Tibial nerve (tissue), 4 donors: ENCODE measurements around the gene LYRM4.

Experiments
- CTCF ChIP-seq, 5 experiments: fragments of 200-600 bp in 3 of 5; fragments of 450-650 bp in 2 of 5; sonication (generic) in 3 of 5; IDR thresholded peaks; one replicate each; pipeline ENCODE4 v1.5.1; 2016 to 2019; ENCODE audit warnings: antibody characterized with exemption in 5 of 5, mild to moderate bottlenecking in 3 of 5, moderate library complexity in 2 of 5
- EP300 ChIP-seq, 2 donors: sonication (generic); formaldehyde crosslinking; IDR thresholded peaks; one replicate each; pipeline ENCODE4 v1.6.1; 2017; ENCODE audit warnings: antibody characterized with exemption in 2 of 2, mild to moderate bottlenecking in 1 of 2

- TF ChIP-seq CTCF (IDR thresholded peaks at IDR 0.05) (no peak), EP300 (IDR thresholded peaks at IDR 0.05) (no peak)
These were observed 17.9 kb upstream of the LYRM4 start for GRCh38 chr6:5278565-5279120.
